A673 (cell line): ENCODE results near the gene ANP32A. TPM values are rescaled to one million over a fixed set of nuclear protein-coding genes. Genes with fewer than 3 reads are reported as not detected.

Experiments used
- BruUV-seq: library from RNA; stranded (reverse); fragments of 400-500 nt; replicated peaks from 2 replicates; lab custom pipeline; 2021; lab: Mats Ljungman, UMichigan
- CTCF ChIA-PET: fragments of 300-600 bp; sonication (Branson Sonifier 250); formaldehyde crosslinking; loops from one replicate; lab custom pipeline; 2022; ENCODE audit warnings: antibody characterized with exemption; lab: Charles Lee
- POLR2A ChIA-PET: fragments of 300-600 bp; sonication (Branson Sonifier 250); formaldehyde crosslinking; loops from one replicate; lab custom pipeline; 2022; ENCODE audit warnings: antibody characterized with exemption; ENCODE audit not compliant: low non-redundant PET; lab: Charles Lee
- DNase-seq: peaks from one replicate; pipeline ENCODE4 v3.0.0-alpha.2; 2015; ENCODE audit warnings: low spot score
- H3K27ac ChIP-seq: fragments of 200-600 bp; sonication (generic); 2 replicates; pipeline ENCODE4 v1.5.1; 2016; ENCODE audit warnings: mixed run types, low read depth, mild to moderate bottlenecking, mixed read lengths, antibody characterized with exemption, low read length; ENCODE audit not compliant: poor library complexity, severe bottlenecking
- H3K27me3 ChIP-seq: fragments of 200-600 bp; sonication (generic); replicated peaks from 2 replicates; pipeline ENCODE4 v1.6.1; 2017; ENCODE audit warnings: mixed run types, low read depth, mild to moderate bottlenecking, mixed read lengths, antibody characterized with exemption, low read length; ENCODE audit not compliant: insufficient read depth, poor library complexity
- H3K36me3 ChIP-seq: fragments of 200-600 bp; sonication (generic); 2 replicates; pipeline ENCODE4 v1.6.1; 2016; ENCODE audit warnings: mixed run types, mild to moderate bottlenecking, mixed read lengths, antibody characterized with exemption, low read length; ENCODE audit not compliant: insufficient read depth, poor library complexity, severe bottlenecking
- H3K4me1 ChIP-seq: fragments of 200-600 bp; sonication (generic); 2 replicates; pipeline ENCODE4 v1.6.1; 2017; ENCODE audit warnings: mixed run types, mild to moderate bottlenecking, mixed read lengths, antibody characterized with exemption, low read length; ENCODE audit not compliant: insufficient read depth, poor library complexity, severe bottlenecking
- H3K4me3 ChIP-seq: fragments of 200-600 bp; sonication (generic); 2 replicates; pipeline ENCODE4 v1.5.1; 2016; ENCODE audit warnings: low read depth, mixed run types, mild to moderate bottlenecking, mixed read lengths, low read length; ENCODE audit not compliant: poor library complexity, severe bottlenecking
- H3K9me3 ChIP-seq: fragments of 200-600 bp; sonication (generic); 2 replicates; pipeline ENCODE4 v1.6.1; 2016; ENCODE audit warnings: mixed run types, low read depth, mild to moderate bottlenecking, mixed read lengths, antibody characterized with exemption, low read length; ENCODE audit not compliant: poor library complexity, severe bottlenecking
- CTCF ChIP-seq: fragments of 300-800, 200-600 bp; sonication (generic); conservative IDR thresholded peaks from 2 replicates; pipeline ENCODE4 v1.5.1; 2017; ENCODE audit warnings: low read depth, mild to moderate bottlenecking, antibody characterized with exemption, low read length, moderate library complexity, mixed read lengths
- EZH2 ChIP-seq: fragments of 200-600 bp; sonication (generic); IDR thresholded peaks from 2 replicates; pipeline ENCODE4 v1.6.1; 2017; ENCODE audit warnings: borderline replicate concordance, low read depth, mild to moderate bottlenecking, mixed read lengths, antibody characterized with exemption, low read length; ENCODE audit not compliant: poor library complexity, severe bottlenecking
- intact Hi-C: fragments of 100-400 bp; cut with micrococcal nuclease; formaldehyde crosslinking; loops from one replicate; pipeline ENCODE4 v1.10.0; 2022; ENCODE audit not compliant: unreplicated experiment
- total RNA-seq: library from RNA; stranded (reverse); gene quantifications from 2 replicates; pipeline ENCODE4 v1.2.3, GENCODE V29; 2021

Gene ANP32A
- total RNA-seq, 1 experiment from 2014 or later, result 331 TPM

- intact Hi-C loops, result no loop called here
- no peaks in the 10 kb centered on the region for H3K27me3 ChIP-seq
- no peaks in the 10 kb centered on the region for H3K9me3 ChIP-seq
- peaks cover 3% of the 10 kb centered on the region for H3K36me3 ChIP-seq
- BruUV-seq, result no TSS peak
- ChIA-PET POLR2A (no interaction called here), CTCF (no interaction called here)
- peaks cover 37% of the 10 kb centered on the region for H3K4me1 ChIP-seq
- TF ChIP-seq CTCF (no peak), EZH2 (no peak)
- DNase-seq, result no peak
- no peak overlapping the region for H3K4me3 ChIP-seq
- peak overlapping the region; percentile 35 for H3K27ac ChIP-seq
Observed at GRCh38 chr15:68812597-68813431, 7.9 kb downstream of the ANP32A start.

GRCh38 chr15:68812069-68812468 lies 8.6 kb downstream of the ANP32A start:
- no peak for DNase-seq
- Histone ChIP-seq H3K4me3 (no peak overlapping the region), H3K27ac (no peak overlapping the region), H3K36me3 (peaks cover 4% of the 10 kb centered on the region), H3K9me3 (no peaks in the 10 kb centered on the region), H3K4me1 (peaks cover 37% of the 10 kb centered on the region), H3K27me3 (no peaks in the 10 kb centered on the region)
- no peak for TF ChIP-seq EZH2
- no peak for TF ChIP-seq CTCF
- POLR2A ChIA-PET, result no interaction called here
- intact Hi-C loops, result no loop called here
- no TSS peak for BruUV-seq
- CTCF ChIA-PET, result no interaction called here

- intact Hi-C loops, result no loop called here
- H3K27me3 ChIP-seq, result no peaks in the 10 kb centered on the region
- BruUV-seq, result no TSS peak
- no peak for TF ChIP-seq CTCF
- TF ChIP-seq EZH2, result no peak
- H3K4me1 ChIP-seq, result peaks cover 17% of the 10 kb centered on the region
- ChIA-PET CTCF (no interaction called here), POLR2A (no interaction called here)
- H3K27ac ChIP-seq, result no peak overlapping the region
- H3K4me3 ChIP-seq, result no peak overlapping the region
- no peak for DNase-seq
- H3K9me3 ChIP-seq, result no peaks in the 10 kb centered on the region
- peaks cover 9% of the 10 kb centered on the region for H3K36me3 ChIP-seq
Observed at GRCh38 chr15:68809517-68809916, 11.2 kb downstream of the ANP32A start.
